Measurements from ENCODE around the gene CCDC6.

GRCh38 chr10:59812519-59813122 is 93.7 kb downstream of the CCDC6 start:
- TF ChIP-seq EZH2 (IDR thresholded peaks at IDR 0.05; ENCODE audit: low read depth) = no peak
- TF ChIP-seq CTCF (conservative IDR thresholded peaks at IDR 0.05) = no peak
